Gastroesophageal sphincter (tissue), 4 donors: ENCODE data around the gene EFHC1. TPM values are rescaled to one million over a fixed set of nuclear protein-coding genes. Genes with fewer than 3 reads are reported as not detected.

Experiments used
- ATAC-seq: fragments of 150-250 bp; one replicate; pipeline ENCODE4 v1.9.1; 2016; ENCODE audit warnings: mild to moderate bottlenecking, moderate library complexity
- H3K27ac ChIP-seq, 4 donors: fragments of 200-600 bp; sonication (generic) in 3 of 4; 1 replicate in 3 of 4; 2 replicates in 1 of 4; pipeline ENCODE4 v1.5.1; 2016 to 2019
- H3K27me3 ChIP-seq: fragments of 200-600 bp; sonication (generic); one replicate; pipeline ENCODE4 v1.5.1; 2019
- H3K36me3 ChIP-seq, 2 donors: fragments of 200-600 bp; sonication (generic); one replicate each; pipeline ENCODE4 v1.5.1; 2019; ENCODE audit warnings: control low read depth in 1 of 2
- H3K4me1 ChIP-seq, 3 donors: fragments of 200-600 bp; sonication (generic); 1 replicate in 2 of 3; 2 replicates in 1 of 3; pipeline ENCODE4 v1.5.1; 2016 to 2019; ENCODE audit warnings: control low read depth in 2 of 3
- H3K4me3 ChIP-seq, 2 donors: fragments of 200-600 bp; sonication (generic); one replicate each; pipeline ENCODE4 v1.5.1; 2019; ENCODE audit warnings: mild to moderate bottlenecking in 1 of 2, moderate library complexity in 1 of 2
- H3K9me3 ChIP-seq, 3 donors: fragments of 200-600 bp; sonication (generic); one replicate each; pipeline ENCODE4 v1.5.1; 2017 to 2019; ENCODE audit warnings: control low read depth in 2 of 3
- CTCF ChIP-seq, 4 experiments: fragments of 200-600 bp in 2 of 4; fragments of 450-650 bp in 2 of 4; sonication (generic) in 1 of 4; IDR thresholded peaks; one replicate each; pipeline ENCODE4 v1.5.1; 2017 to 2019; ENCODE audit warnings: antibody characterized with exemption in 4 of 4, mild to moderate bottlenecking in 2 of 4, moderate library complexity in 2 of 4
- EP300 ChIP-seq: sonication (generic); formaldehyde crosslinking; IDR thresholded peaks from one replicate; pipeline ENCODE4 v1.6.1; 2017; ENCODE audit warnings: antibody characterized with exemption, mild to moderate bottlenecking
- POLR2A ChIP-seq, 2 donors: fragments of 450-650 bp; IDR thresholded peaks; one replicate each; pipeline ENCODE4 v1.6.1; 2017; ENCODE audit warnings: antibody characterized with exemption in 2 of 2, mild to moderate bottlenecking in 2 of 2, moderate library complexity in 1 of 2
- POLR2AphosphoS5 ChIP-seq: sonication (generic); formaldehyde crosslinking; IDR thresholded peaks from one replicate; pipeline ENCODE4 v1.6.1; 2017; ENCODE audit warnings: antibody characterized with exemption
- WGBS, 2 donors: methylation state at CpG; one replicate each; pipeline ENCODE4 v1.1.5; 2018; ENCODE audit warnings: low coverage in 1 of 2; 5-methylcytosine and 5-hydroxymethylcytosine counted together
- total RNA-seq, 4 donors: library from RNA; depleted of rRNA; stranded (reverse); fragments of >200 nt; gene quantifications; one replicate each; pipeline ENCODE4 v1.1.0, GENCODE V29; 2016

EFHC1 gene
- total RNA-seq, 4 donors from 2014 or later: 5.1 to 27.4 (median 12.9) TPM

GRCh38 chr6:52394251-52394666 lies 25.9 kb upstream of the EFHC1 start:
- Histone ChIP-seq H3K4me1 (peaks cover 0 to 16% (median 3%) of the 10 kb centered on the region in 3 donors), H3K4me3 (no peak overlapping the region), H3K36me3 (no peaks in the 10 kb centered on the region), H3K27me3 (no peaks in the 10 kb centered on the region), H3K9me3 (no peaks in the 10 kb centered on the region), H3K27ac (no peak overlapping the region)
- 84 to 85% methylated on average over 4 of the region's 4 CpGs for WGBS, 2 donors
- no peak for ATAC-seq
- no peak for TF ChIP-seq POLR2AphosphoS5
- TF ChIP-seq CTCF (IDR thresholded peaks at IDR 0.05): no peak
- no peak for TF ChIP-seq POLR2A (IDR thresholded peaks at IDR 0.05)
- no peak for TF ChIP-seq EP300

GRCh38 chr6:52395969-52396368 lies 24.2 kb upstream of the EFHC1 start:
- H3K27me3 ChIP-seq: no peaks in the 10 kb centered on the region
- no peak overlapping the region for H3K4me3 ChIP-seq
- no peaks in the 10 kb centered on the region for H3K36me3 ChIP-seq
- H3K4me1 ChIP-seq: peaks cover 0 to 11% (median 0%) of the 10 kb centered on the region in 3 donors
- TF ChIP-seq EP300: no peak
- TF ChIP-seq CTCF (IDR thresholded peaks at IDR 0.05): no peak
- TF ChIP-seq POLR2A (IDR thresholded peaks at IDR 0.05): no peak
- TF ChIP-seq POLR2AphosphoS5: no peak
- WGBS, 2 donors: 83 to 90% methylated on average over 2 of the region's 2 CpGs
- H3K27ac ChIP-seq: no peak overlapping the region
- H3K9me3 ChIP-seq: no peaks in the 10 kb centered on the region
- ATAC-seq: no peak

- H3K9me3 ChIP-seq: no peaks in the 10 kb centered on the region
- no peak overlapping the region for H3K27ac ChIP-seq
These were observed 20.4 kb upstream of the EFHC1 start for GRCh38 chr6:52399511-52400312.

GRCh38 chr6:52400313-52401041 lies 19.7 kb upstream of the EFHC1 start:
- Histone ChIP-seq H3K4me1 (peaks cover 0 to 11% (median 0%) of the 10 kb centered on the region in 3 donors), H3K27ac (no peak overlapping the region), H3K9me3 (no peaks in the 10 kb centered on the region), H3K27me3 (no peaks in the 10 kb centered on the region), H3K36me3 (peaks cover 0 to 28% of the 10 kb centered on the region in 2 donors), H3K4me3 (no peak overlapping the region)
- no peak for ATAC-seq
- TF ChIP-seq EP300 (no peak), CTCF (IDR thresholded peaks at IDR 0.05) (no peak), POLR2AphosphoS5 (no peak), POLR2A (IDR thresholded peaks at IDR 0.05) (no peak)
- 85 to 86% methylated on average over 1 to 2 of the region's 2 CpGs for WGBS, 2 donors

More at GRCh38 chr6:52399511-52400312, 20.4 kb upstream of the EFHC1 start:
- H3K4me1 ChIP-seq: peaks cover 0 to 11% (median 0%) of the 10 kb centered on the region in 3 donors
- no peaks in the 10 kb centered on the region for H3K27me3 ChIP-seq
- H3K4me3 ChIP-seq: no peak overlapping the region
- no peak for ATAC-seq
- WGBS, 2 donors: 31 to 33% methylated on average over 3 of the region's 3 CpGs
- peaks cover 0 to 20% of the 10 kb centered on the region in 2 donors for H3K36me3 ChIP-seq
- TF ChIP-seq CTCF (IDR thresholded peaks at IDR 0.05) (peak; percentile 74 to 83 (median 82)), EP300 (no peak)
